ENCODE data around the gene CKAP2L.

DNA sequence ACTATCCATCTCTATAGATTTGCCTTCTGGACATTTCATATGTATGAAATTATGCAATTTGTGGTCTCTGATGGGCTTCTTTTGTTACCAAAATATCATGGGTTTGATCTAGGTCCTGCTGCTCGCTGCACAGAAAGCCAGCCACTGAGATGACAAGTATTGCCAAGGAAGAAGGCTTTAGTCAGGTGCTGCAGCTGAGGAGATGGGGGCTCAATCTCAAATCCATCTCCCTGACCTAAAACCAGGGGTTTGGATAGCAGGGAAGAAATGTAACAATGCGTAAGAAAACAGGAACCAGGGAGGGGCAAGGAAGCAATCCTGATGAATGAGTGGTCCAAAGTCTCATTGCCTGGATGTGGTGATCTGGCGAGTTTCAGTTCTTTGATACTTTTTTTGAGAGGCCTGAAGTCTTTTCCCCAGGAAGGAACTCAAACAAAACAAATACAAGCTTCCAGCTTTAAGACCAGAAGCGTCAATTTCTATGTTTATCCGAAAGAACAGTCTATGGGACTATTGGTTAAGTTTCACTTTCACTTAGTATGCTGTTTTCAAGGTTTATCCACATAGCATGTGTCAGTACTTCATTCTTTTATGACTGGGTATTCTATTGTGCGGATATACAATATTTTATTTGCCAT is 3.4 kb upstream of the CKAP2L start:
- TF ChIP-seq CTCF (IDR thresholded peaks at IDR 0.05) (no peak), POLR2A (IDR thresholded peaks at IDR 0.05) (no peak), POLR2AphosphoS5 (IDR thresholded peaks at IDR 0.05) (no peak)

Data from sigmoid colon (tissue), 4 donors.